H9 (cell line): ENCODE results near the gene MYH14. TPM values are rescaled to one million over a fixed set of nuclear protein-coding genes. Genes with fewer than 3 reads are reported as not detected.
A peak's percentile ranks its signal among the peaks of the same experiment; 100 is the strongest.

ENCODE experiments used
- DNase-seq: peaks from one replicate; pipeline ENCODE4 v3.0.0-alpha.2; 2017
- H2AFZ ChIP-seq: one replicate; pipeline ENCODE4 v1.6.1; 2013; ENCODE audit warnings: mild to moderate bottlenecking, low read length, control low read depth, moderate library complexity
- H2AK5ac ChIP-seq: 2 replicates; pipeline ENCODE4 v1.6.1; 2013; ENCODE audit warnings: low read length, control low read depth, mixed read lengths; ENCODE audit not compliant: insufficient read length
- H2BK120ac ChIP-seq: one replicate; pipeline ENCODE4 v1.6.1; 2013; ENCODE audit warnings: low read depth, mild to moderate bottlenecking, low read length, control low read depth, inconsistent platforms; ENCODE audit not compliant: poor library complexity, severe bottlenecking
- H2BK12ac ChIP-seq: 2 replicates; pipeline ENCODE4 v1.6.1; 2013; ENCODE audit warnings: low read length, control low read depth, mixed read lengths, low read depth; ENCODE audit not compliant: insufficient read length
- H2BK15ac ChIP-seq: 2 replicates; pipeline ENCODE4 v1.6.1; 2013; ENCODE audit warnings: low read depth, low read length, control low read depth
- H2BK20ac ChIP-seq: one replicate; pipeline ENCODE4 v1.6.1; 2013; ENCODE audit warnings: low read depth, mild to moderate bottlenecking, low read length, control low read depth, inconsistent platforms; ENCODE audit not compliant: poor library complexity, severe bottlenecking
- H2BK5ac ChIP-seq: 2 replicates; pipeline ENCODE4 v1.6.1; 2013; ENCODE audit warnings: low read length, control low read depth, mixed read lengths; ENCODE audit not compliant: insufficient read length
- H3K14ac ChIP-seq: 2 replicates; pipeline ENCODE4 v1.6.1; 2013; ENCODE audit warnings: low read length, control low read depth; ENCODE audit not compliant: insufficient read depth
- H3K18ac ChIP-seq: 2 replicates; pipeline ENCODE4 v1.6.1; 2013; ENCODE audit warnings: low read depth, mild to moderate bottlenecking, mixed read lengths, low read length, control low read depth; ENCODE audit not compliant: insufficient read length
- H3K23ac ChIP-seq: 2 replicates; pipeline ENCODE4 v1.6.1; 2013; ENCODE audit warnings: low read length, control low read depth, mixed read lengths, low read depth; ENCODE audit not compliant: insufficient read length
- H3K23me2 ChIP-seq: 2 replicates; pipeline ENCODE4 v1.6.1; 2013; ENCODE audit warnings: low read depth, mild to moderate bottlenecking, mixed read lengths, low read length, control low read depth; ENCODE audit not compliant: insufficient read length, poor library complexity, severe bottlenecking
- H3K27ac ChIP-seq: 2 replicates; pipeline ENCODE4 v1.5.1; 2013; ENCODE audit warnings: low read length, control low read depth, mixed read lengths, low read depth; ENCODE audit not compliant: insufficient read length
- H3K27me3 ChIP-seq: 2 replicates; pipeline ENCODE4 v1.6.1; 2013; ENCODE audit warnings: low read length, control low read depth, inconsistent platforms; ENCODE audit not compliant: insufficient read depth
- H3K4ac ChIP-seq: 2 replicates; pipeline ENCODE4 v1.6.1; 2013; ENCODE audit warnings: low read depth, mild to moderate bottlenecking, control low read depth, inconsistent platforms, low read length, moderate library complexity
- H3K4me1 ChIP-seq: 2 replicates; pipeline ENCODE4 v1.6.1; 2013; ENCODE audit warnings: low read length, control low read depth, inconsistent platforms; ENCODE audit not compliant: insufficient read depth
- H3K4me2 ChIP-seq: 2 replicates; pipeline ENCODE4 v1.6.1; 2013; ENCODE audit warnings: low read length, control low read depth, mixed read lengths; ENCODE audit not compliant: insufficient read length, insufficient read depth
- H3K56ac ChIP-seq: 2 replicates; pipeline ENCODE4 v1.6.1; 2013; ENCODE audit warnings: low read depth, mild to moderate bottlenecking, mixed read lengths, low read length, control low read depth; ENCODE audit not compliant: insufficient read length
- H3K79me1 ChIP-seq: 2 replicates; pipeline ENCODE4 v1.6.1; 2013; ENCODE audit warnings: low read depth, mild to moderate bottlenecking, moderate library complexity, low read length, control low read depth, inconsistent platforms; ENCODE audit not compliant: insufficient read depth, poor library complexity, severe bottlenecking
- H3K79me2 ChIP-seq: 2 replicates; pipeline ENCODE4 v1.6.1; 2013; ENCODE audit warnings: low read length, control low read depth, inconsistent platforms; ENCODE audit not compliant: insufficient read depth
- H3K9ac ChIP-seq: 2 replicates; pipeline ENCODE4 v1.6.1; 2013; ENCODE audit warnings: low read length, control low read depth, mixed read lengths; ENCODE audit not compliant: insufficient read length; ENCODE audit errors: extremely low read depth
- H3K9me3 ChIP-seq: one replicate; pipeline ENCODE4 v1.6.1; 2013; ENCODE audit warnings: low read depth, low read length, inconsistent platforms; ENCODE audit not compliant: control insufficient read depth
- H3T11ph ChIP-seq: one replicate; pipeline ENCODE4 v1.6.1; 2013; ENCODE audit warnings: mild to moderate bottlenecking, low read length, control low read depth, inconsistent platforms
- H4K20me1 ChIP-seq: one replicate; pipeline ENCODE4 v1.6.1; 2013; ENCODE audit not compliant: control insufficient read depth, insufficient read length, insufficient read depth
- H4K5ac ChIP-seq: 2 replicates; pipeline ENCODE4 v1.6.1; 2013; ENCODE audit warnings: low read depth, mild to moderate bottlenecking, mixed read lengths, low read length, control low read depth; ENCODE audit not compliant: insufficient read length
- H4K8ac ChIP-seq: replicated peaks from 2 replicates; pipeline ENCODE4 v1.6.1; 2013; ENCODE audit warnings: low read length, control low read depth, mixed read lengths, low read depth; ENCODE audit not compliant: insufficient read length
- H4K91ac ChIP-seq: 2 replicates; pipeline ENCODE4 v1.6.1; 2013; ENCODE audit warnings: low read depth, mild to moderate bottlenecking, moderate library complexity, mixed read lengths, low read length, control low read depth; ENCODE audit not compliant: insufficient read length
- H3K27ac Mint-ChIP-seq, 3 experiments: 2 replicates in 2 of 3; 3 replicates in 1 of 3; pipeline ENCODE4 v1.8.0; 2020 to 2021; ENCODE audit warnings: mixed read lengths in 3 of 3, mild to moderate bottlenecking in 1 of 3, moderate library complexity in 1 of 3
- H3K27me3 Mint-ChIP-seq: 2 replicates; pipeline ENCODE4 v1.8.0; 2021; ENCODE audit warnings: low read depth, mild to moderate bottlenecking, moderate library complexity, mixed read lengths
- H3K36me3 Mint-ChIP-seq, 3 experiments: 2 replicates in 2 of 3; 3 replicates in 1 of 3; pipeline ENCODE4 v1.8.0; 2020 to 2021; ENCODE audit warnings: low read depth in 3 of 3, mixed read lengths in 3 of 3; ENCODE audit not compliant: insufficient read depth in 1 of 3
- H3K4me1 Mint-ChIP-seq, 2 experiments: 2 replicates each; pipeline ENCODE4 v1.8.0; 2020; ENCODE audit warnings: mixed read lengths in 2 of 2
- H3K4me3 Mint-ChIP-seq, 2 experiments: 2 replicates in 1 of 2; 3 replicates in 1 of 2; pipeline ENCODE4 v1.8.0; 2020 to 2021; ENCODE audit warnings: mild to moderate bottlenecking in 2 of 2, mixed read lengths in 2 of 2, moderate library complexity in 1 of 2
- H3K9me3 Mint-ChIP-seq, 2 experiments: 2 replicates in 1 of 2; 3 replicates in 1 of 2; pipeline ENCODE4 v1.8.0; 2020; ENCODE audit warnings: mild to moderate bottlenecking in 2 of 2, mixed read lengths in 2 of 2, moderate library complexity in 1 of 2
- CTCF ChIP-seq: fragments of 200-600 bp; sonication (generic); conservative IDR thresholded peaks from 3 replicates; pipeline ENCODE4 v1.8.0; 2021; ENCODE audit warnings: antibody characterized with exemption, mild to moderate bottlenecking
- WGBS: extraction: QIAGEN DNeasy Blood & Tissue Kit; methylation state at CpG from one replicate; pipeline ENCODE4 v1.1.7; 2013; ENCODE audit warnings: missing lambda C conversion rate, low lambda C conversion rate, mixed read lengths; ENCODE audit not compliant: insufficient read length; ENCODE audit errors: extremely low coverage; 5-methylcytosine and 5-hydroxymethylcytosine counted together
- total RNA-seq: library from RNA; stranded (reverse); gene quantifications from 2 replicates; pipeline ENCODE4 v1.2.1, GENCODE V29; 2021

MYH14 gene
- total RNA-seq, 1 experiment from 2014 or later, result 27.7 TPM

- no peak overlapping the region for H3K9ac ChIP-seq
- Mint-ChIP-seq H3K27me3 (peaks cover 12% of the 10 kb centered on the region), H3K9me3 (no peaks in the 10 kb centered on the region; a peak in 2 of 5 replicates), H3K4me1 (peaks cover 11 to 19% of the 10 kb centered on the region in 2 experiments), H3K4me3 (no peak overlapping the region), H3K27ac (peak overlapping the region in 1 of 3 experiments; percentile 57; a peak in 1 of 7 replicates), H3K36me3 (peaks cover 0 to 8% (median 6%) of the 10 kb centered on the region in 3 experiments; a peak in 4 of 7 replicates)
- no peaks in the 10 kb centered on the region for H3K79me2 ChIP-seq
- no peak overlapping the region for H2AK5ac ChIP-seq
- no peak for TF ChIP-seq CTCF
- no peaks in the 10 kb centered on the region for H3K23me2 ChIP-seq
- H4K20me1 ChIP-seq, result no peaks in the 10 kb centered on the region
- no peak overlapping the region for H3K4me2 ChIP-seq
- no peak overlapping the region; the same call in 1 of the 2 replicates for H3K14ac ChIP-seq
- no peaks in the 10 kb centered on the region for H3K9me3 ChIP-seq
- H4K91ac ChIP-seq, result no peak overlapping the region
- no peak overlapping the region for H3K4ac ChIP-seq
- no peak overlapping the region for H2BK12ac ChIP-seq
- no peak overlapping the region for H2BK5ac ChIP-seq
- no peak overlapping the region for H3K23ac ChIP-seq
- H3K18ac ChIP-seq, result no peak overlapping the region
- H3K27ac ChIP-seq, result no peak overlapping the region
- H2BK20ac ChIP-seq, result no peak overlapping the region
- peaks cover 2% of the 10 kb centered on the region; the same call in 1 of the 2 replicates for H3K4me1 ChIP-seq
- H3T11ph ChIP-seq, result no peak overlapping the region
- no peaks in the 10 kb centered on the region for H3K27me3 ChIP-seq
- no peak overlapping the region for H4K8ac ChIP-seq
- no peaks in the 10 kb centered on the region for H3K79me1 ChIP-seq
- no peak overlapping the region for H4K5ac ChIP-seq
- no CpG with 5 or more reads among the region's 54 CpGs for WGBS
- H2BK120ac ChIP-seq, result no peak overlapping the region
- DNase-seq, result no peak
- H3K56ac ChIP-seq, result no peak overlapping the region
- no peak overlapping the region for H2AFZ ChIP-seq
- H2BK15ac ChIP-seq, result no peak overlapping the region
These were observed 155.3 kb downstream of the MYH14 start for GRCh38 chr19:50358483-50359327.
